NCI-H2171 (cell line): Measurements from ENCODE around the gene TLR2.

Source experiments
- DNase-seq: peaks from one replicate; lab custom pipeline; 2025; lab: John Stamatoyannopoulos, UW

TLR2 gene

GRCh38 chr4:153684182-153684970 lies at the start of gene TLR2:
Gene TLR2 (plus strand): TSS chr4:153684280. CDS start chr4:153702908, 18,628 bp downstream.
- DNase-seq: no peak

GRCh38 chr4:153634738-153635353 lies 49.2 kb upstream of the TLR2 start:
- no peak for DNase-seq

- no peak for DNase-seq
Measured at GRCh38 chr4:153635846-153636245, 48.2 kb upstream of the TLR2 start.

GRCh38 chr4:153637201-153637600 lies 46.9 kb upstream of the TLR2 start:
- DNase-seq: no peak

GRCh38 chr4:153638011-153638410 lies 46.1 kb upstream of the TLR2 start:
- no peak for DNase-seq

- DNase-seq: no peak
Measured at GRCh38 chr4:153638999-153639398, 45.1 kb upstream of the TLR2 start.

- DNase-seq: no peak
Measured at GRCh38 chr4:153639833-153640802, 44.0 kb upstream of the TLR2 start.

- DNase-seq: no peak
Measured at GRCh38 chr4:153641532-153641931, 42.5 kb upstream of the TLR2 start.

GRCh38 chr4:153643406-153644383 lies 40.4 kb upstream of the TLR2 start:
- DNase-seq: peak; percentile 29

- DNase-seq: no peak
Measured at GRCh38 chr4:153645183-153645582, 38.9 kb upstream of the TLR2 start.

GRCh38 chr4:153646261-153646660 lies 37.8 kb upstream of the TLR2 start:
- no peak for DNase-seq

GRCh38 chr4:153646978-153647377 lies 37.1 kb upstream of the TLR2 start:
- DNase-seq: no peak

- no peak for DNase-seq
Measured at GRCh38 chr4:153647975-153648374, 36.1 kb upstream of the TLR2 start.

- no peak for DNase-seq
Measured at GRCh38 chr4:153649572-153649991, 34.5 kb upstream of the TLR2 start.

GRCh38 chr4:153651116-153651515 lies 33.0 kb upstream of the TLR2 start:
- DNase-seq: no peak

GRCh38 chr4:153651587-153651986 lies 32.5 kb upstream of the TLR2 start:
- DNase-seq: no peak

- DNase-seq: no peak
Measured at GRCh38 chr4:153652051-153652784, 31.9 kb upstream of the TLR2 start.

GRCh38 chr4:153655002-153655541 lies 29.0 kb upstream of the TLR2 start:
- no peak for DNase-seq

GRCh38 chr4:153655928-153656327 lies 28.2 kb upstream of the TLR2 start:
- DNase-seq: no peak

- no peak for DNase-seq
Measured at GRCh38 chr4:153661215-153661822, 22.8 kb upstream of the TLR2 start.
